Middle frontal gyrus (tissue), 1 donor: ENCODE data around the gene TSG101.

Source experiments
- DNase-seq: peaks from one replicate; pipeline ENCODE4 v3.0.0-alpha.2; 2015; ENCODE audit warnings: low spot score; ENCODE audit errors: extremely low spot score

Gene TSG101, protein sequence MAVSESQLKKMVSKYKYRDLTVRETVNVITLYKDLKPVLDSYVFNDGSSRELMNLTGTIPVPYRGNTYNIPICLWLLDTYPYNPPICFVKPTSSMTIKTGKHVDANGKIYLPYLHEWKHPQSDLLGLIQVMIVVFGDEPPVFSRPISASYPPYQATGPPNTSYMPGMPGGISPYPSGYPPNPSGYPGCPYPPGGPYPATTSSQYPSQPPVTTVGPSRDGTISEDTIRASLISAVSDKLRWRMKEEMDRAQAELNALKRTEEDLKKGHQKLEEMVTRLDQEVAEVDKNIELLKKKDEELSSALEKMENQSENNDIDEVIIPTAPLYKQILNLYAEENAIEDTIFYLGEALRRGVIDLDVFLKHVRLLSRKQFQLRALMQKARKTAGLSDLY

DNA sequence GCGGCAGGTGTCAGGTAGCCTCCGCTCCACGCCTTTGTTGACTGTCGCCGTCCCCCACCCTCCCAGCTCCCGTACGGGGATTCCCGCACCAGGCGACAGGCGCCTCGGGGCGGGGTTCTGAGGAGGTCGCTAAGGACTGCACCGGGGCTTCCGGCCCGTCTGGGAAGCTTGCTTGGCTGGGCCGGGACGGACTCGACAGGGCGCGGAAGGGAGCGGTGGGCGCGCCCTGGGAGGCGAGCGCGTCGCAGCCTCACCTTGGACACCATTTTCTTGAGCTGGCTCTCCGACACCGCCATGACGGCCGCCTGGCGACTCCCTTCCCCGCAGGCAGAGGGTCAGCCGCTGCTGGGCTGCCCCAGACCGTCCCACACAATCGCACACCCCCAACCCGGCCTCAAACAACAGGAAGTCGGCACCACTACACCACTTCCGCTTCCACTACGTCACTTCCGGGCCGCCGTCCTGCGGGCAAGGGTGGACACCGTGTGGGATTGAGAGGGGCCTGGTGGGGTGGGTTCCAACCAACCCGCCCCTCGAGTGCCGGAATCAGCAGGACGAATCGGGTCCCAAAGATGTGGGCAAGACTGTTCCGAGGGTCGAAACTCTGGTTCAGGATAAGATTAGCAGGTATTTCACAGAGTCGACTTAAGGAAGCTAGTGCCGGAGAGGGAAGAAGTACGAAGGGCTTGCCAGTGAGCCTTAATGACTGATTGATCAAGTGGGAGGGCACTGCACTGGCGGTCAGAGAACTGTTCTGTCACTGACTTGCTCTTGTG, at the start of gene TSG101:
Gene TSG101, minus strand, starts transcription at position 422 of the 776 bp plus-strand sequence. Its CDS starts 126 bp downstream, at position 296.
- peak; percentile 83 for DNase-seq

DNA sequence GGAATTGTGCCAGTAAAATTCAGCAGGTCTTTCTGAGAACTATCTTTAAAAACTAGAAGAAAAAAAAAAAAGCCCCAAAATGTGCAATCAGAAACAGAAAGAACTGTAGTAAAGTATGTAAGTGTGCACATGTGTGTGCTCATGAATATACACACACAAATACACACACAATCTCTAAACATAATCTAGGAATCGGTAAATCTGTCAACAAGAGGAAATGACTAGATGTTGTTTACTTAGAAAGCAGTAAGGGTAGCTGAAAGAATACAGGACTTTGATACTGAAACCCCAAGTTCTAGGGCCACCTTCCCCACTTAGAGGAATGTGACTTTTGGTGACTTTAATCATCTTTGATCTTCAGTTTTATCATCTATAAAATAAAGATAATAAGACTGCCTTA, 48.6 kb upstream of the TSG101 start:
- no peak for DNase-seq

DNA sequence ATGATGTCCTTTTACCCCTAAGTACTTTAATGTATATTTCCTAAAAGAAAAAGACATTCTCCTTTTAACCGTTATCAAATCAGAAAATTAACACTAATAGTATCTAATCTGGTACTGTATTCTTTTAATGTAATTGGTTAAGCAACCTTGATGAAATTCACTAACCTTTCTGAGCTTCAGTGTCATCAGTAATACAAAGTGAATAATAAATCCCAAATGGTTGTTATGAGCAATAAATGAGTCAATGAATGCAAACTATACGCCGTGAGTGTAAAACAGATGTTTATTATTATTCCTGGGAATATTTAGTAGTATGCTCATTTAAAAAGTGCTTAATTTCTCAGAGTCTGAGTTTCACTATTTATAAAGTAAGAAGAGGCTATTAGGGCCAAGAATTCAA, 40.3 kb upstream of the TSG101 start:
- no peak for DNase-seq

DNA sequence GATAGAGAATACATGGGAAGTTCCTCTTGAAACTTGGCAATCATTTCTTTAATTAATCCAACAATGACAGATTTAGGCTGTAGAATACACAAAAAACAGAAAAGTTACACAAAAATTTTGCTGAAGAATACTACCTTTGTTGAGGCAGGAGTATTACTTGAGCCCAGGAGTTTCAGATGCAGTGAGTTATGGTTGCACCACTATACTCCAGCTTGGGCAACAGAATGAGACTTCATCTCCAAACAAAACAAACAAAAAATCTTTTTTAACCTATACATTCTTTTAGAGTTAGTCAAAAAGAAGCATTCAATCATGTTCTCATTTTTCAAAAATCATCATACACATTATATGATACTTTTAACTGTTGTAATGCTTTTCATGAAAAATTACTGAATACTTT, 39.7 kb upstream of the TSG101 start:
- no peak for DNase-seq

DNA sequence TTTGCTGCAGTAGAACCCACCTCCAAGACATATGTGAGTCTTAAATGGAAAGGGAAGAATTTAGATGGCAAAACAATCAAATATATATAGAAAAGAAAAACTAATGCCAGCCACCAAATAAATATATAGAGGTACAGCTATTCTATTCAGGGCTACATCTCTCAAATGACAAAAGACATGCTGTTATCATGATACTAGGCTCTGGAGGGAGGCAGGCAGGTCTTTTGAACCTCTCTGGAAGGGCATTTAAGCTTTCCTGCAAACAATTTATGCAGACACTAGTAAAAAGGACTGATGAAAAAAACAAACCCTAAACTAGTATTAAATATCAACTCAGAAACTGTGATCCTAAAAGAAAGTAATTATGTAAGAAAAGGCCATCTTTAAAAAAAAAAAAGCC, 37.4 kb upstream of the TSG101 start:
- no peak for DNase-seq

DNA sequence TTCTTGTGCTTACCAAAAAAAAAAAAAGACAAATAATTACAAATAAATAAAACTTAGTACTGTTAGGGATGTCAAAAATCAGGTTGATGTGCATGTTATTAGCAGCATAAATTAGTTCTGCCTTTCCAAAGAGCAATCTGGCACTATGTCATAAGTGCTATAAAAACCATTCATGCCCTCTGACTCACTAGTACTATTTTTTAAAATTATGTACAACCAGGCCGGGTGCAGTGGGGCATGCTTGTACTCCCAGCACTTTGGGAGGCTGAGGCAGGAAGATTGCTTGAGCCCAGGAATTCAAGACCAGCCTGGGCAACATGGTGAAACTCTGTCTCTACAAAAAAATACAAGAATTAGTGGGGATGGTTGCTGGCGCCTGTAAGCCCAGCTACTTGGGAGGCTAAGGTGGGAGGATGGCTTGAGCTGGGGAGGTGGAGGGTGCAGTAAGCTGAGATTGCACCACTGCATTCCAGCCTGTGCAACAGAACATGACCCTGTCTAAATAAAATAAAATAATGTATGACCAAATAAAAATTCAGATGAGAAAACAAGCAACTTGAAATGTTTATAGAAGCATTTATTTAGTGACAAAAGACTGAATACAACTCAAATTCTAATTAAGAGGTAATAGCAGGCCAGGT, 36.5 kb upstream of the TSG101 start:
- no peak for DNase-seq

DNA sequence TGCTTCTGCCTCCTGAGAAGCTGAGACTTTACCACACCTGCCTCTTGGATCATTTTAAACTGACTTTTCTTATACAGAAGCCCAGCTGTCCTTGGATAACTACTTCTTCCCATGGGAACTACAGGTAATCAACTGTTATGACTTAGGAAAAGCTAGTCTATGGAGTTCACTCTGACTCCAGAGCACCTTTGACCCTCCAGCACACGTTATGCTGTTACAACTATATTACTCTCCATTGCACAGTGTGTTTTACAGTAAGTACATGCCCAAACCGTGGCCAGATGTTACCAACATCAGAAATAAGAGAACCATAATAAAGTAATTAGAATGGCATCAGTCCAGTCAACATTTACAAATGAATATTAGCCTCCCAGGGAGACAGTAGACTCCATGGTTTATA, 21.3 kb upstream of the TSG101 start:
- DNase-seq, result no peak

DNA sequence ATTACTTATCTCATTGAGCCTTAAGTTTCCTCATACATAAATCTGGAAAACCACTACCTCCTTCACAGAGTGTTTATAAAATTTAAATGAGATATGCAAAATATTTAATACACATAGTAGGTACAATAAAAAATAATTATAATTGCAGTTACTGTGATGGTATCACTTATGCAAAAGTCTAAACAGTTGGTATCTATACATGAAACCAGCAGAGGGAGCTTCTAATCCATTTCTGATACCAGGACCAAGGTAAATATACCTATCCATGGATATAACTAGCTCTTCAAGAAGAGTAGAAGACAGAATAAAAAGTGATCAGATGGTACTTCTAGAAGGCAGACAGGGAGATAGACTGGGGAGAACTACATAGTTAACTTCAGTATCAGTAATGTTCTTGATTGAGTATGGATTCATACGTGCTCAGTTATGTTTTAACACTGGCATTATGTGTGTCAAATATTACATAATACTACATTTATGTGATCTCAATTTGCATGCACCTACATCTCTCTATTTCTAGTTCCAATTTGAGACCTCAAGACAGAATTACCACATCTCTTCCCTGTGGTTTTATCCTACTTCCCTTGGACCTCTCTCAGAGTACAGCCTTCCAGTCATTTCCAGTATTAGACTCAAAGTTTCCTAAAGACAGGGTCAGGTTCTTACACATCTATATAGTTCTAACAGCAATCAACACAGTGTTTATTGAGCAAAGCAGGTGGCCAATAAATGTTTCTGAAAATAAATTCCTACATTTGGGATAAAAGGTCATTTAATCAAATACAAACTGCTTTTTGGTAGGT, 13.7 kb upstream of the TSG101 start:
- no peak for DNase-seq

DNA sequence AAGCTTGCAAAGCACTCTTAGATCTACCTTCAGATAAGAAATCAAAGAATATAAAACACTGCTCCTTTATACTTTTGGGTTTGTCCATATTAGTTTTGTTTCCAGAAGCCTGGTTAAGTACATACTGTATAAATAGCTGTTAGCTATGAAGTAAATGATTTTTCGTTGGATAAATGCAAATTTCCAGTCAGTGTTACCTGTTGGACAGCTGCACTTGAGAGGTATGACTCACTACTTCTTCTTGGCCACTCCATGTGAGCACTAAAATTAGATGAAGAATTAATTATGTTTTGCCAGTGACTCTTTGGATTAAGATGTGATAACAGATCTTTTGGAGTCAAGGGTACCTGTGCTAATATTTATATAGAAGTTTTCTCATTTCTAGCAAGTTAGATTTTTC, 9.5 kb upstream of the TSG101 start:
- no peak for DNase-seq

DNA sequence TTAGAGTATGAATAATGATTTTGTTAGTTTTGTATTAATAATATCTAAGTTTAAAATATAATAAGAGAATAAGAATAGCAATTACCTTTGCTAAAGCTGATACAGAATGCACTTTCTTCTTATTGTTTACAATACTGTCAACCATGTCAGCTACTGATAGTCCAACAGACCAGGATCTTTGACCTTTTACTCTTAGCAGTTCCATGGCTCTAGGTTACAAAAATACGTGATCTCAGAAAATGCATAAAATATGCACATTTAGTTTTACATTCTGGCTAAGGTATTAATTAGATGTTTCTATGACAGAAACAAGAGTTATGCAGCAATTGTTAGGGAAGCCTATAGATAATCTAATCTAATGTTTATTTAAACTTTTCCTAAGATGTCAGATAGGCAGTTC, 7.5 kb upstream of the TSG101 start:
- DNase-seq, result no peak

DNA sequence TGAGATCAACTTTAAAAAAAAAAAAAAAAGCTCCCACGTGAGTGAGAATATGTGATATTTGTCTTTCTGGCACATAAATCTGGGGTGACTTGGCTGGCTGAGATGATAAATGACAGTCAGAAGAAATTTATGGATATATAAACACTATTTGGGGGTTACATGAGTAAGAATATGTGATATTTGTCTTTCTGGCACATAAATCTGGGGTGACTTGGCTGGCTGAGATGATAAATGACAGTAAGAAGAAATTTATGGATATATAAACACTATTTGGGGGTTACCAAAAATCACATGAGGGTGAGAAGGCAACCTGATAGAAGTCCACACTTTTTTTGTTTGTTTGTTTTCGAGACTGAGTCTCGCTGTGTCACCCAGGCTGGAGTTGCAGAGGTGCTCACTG, 6.6 kb upstream of the TSG101 start:
- DNase-seq, result no peak

DNA sequence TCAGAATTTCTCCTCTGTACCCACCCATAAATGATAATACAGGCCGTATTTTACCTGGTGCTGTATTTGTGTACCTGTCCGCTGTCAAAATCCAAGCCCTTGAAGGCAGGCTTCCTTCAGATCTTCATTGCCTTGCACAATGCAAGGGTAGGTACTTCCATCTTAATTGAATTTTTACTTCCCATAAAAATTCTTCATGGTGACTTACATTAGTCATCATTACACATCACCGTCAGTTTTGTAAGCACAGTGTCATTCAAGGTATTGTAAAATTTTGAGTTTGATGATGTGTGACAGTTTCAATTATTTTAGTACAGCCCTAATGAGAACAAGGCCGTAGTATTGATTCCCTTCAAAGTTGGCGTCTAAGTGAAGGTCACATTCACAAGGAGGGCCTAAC, 770 bp upstream of the TSG101 start:
- DNase-seq, result no peak

DNA sequence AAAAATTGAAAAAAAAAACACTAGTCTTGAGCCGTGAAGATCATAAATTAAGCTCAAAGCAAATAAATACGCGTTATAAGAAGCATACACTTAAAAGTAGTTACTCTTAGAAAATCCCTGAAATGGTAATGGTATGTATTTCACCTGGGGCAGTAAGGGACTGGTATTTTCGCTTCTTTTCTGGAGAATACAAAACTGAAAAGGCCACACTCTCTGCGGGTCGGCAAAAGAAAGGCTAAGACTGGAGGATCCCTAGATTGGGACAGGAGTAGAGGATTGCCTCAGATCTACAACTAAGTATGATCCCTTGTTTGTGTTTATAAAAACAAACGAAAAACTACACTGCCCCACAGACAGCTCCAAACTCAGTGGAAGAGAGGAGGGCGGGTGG, 617 bp downstream of the TSG101 start:
- DNase-seq, result no peak

DNA sequence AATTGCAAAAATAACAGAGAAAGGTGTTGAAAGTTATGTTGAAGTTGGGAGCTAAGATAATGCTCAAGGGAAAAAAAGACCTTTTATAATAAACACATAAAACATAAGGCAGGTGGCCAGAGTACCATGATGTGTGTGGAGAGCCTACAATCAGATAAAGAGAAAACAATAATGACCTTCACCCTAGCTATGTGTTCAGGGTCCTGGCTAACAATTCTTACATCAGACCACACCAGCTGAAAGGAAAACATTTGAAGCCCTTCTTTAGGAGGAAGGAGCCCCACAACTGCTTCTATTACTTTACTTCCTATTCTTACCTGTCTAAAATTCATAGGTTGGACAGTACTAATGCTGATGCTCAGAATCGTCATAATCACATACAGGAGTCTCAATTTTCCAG, 2.5 kb downstream of the TSG101 start:
- DNase-seq, result no peak

DNA sequence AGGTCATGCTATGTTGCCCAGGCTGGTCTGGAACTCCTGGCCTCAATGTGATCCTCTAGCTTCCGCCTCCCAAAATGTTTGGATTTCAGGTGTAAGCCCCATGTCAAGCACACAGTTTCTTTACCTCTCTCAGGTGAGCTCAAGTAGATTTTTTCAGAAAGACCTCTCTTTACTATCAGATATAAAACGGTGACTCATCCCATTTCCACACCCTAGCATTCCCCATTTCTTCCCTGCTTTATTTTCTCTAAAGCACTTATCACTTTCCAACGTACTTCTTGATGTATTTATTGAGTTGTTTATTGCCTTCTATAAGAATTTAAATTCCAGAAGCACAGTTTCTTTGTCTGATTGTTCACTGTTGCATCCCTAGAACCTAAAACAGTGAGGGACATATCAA, 3.7 kb downstream of the TSG101 start:
- no peak for DNase-seq

DNA sequence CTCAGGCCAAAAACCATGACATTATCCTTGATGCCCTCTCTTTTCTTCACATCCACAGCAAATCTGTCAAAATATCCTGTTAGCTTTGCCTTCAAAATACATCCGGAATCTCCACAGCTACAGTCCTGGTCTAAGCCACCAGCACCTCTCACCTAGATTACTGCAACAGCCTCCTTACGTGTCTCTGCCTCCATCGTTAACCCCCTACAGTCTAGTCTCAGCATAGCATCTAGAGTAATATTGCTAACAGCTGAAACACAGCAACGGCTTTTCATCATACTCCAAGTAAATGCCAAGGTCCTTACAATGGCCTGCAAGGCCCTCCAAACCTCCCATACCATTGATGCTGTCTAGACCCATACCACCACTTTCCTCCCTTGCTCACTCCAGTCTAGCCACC, 4.4 kb downstream of the TSG101 start:
- no peak for DNase-seq

DNA sequence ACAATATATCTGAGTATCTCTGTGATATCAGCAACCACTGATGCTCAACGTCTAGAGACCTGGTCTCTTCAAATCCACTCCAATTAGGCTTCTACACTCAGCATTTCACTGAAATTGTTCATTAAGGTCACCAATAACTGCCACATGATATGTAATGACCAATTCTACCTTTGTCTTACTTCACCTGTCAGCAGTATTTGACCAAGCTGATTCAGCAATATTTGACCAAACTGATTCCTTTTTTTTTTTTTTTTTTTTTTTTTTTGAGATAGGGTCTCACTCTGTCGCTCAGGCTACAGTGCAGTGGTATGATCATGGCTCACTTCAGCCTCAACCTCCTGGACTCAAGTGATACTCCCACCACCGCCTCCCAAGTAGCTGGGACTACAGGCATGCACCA, 5.6 kb downstream of the TSG101 start:
- no peak for DNase-seq

DNA sequence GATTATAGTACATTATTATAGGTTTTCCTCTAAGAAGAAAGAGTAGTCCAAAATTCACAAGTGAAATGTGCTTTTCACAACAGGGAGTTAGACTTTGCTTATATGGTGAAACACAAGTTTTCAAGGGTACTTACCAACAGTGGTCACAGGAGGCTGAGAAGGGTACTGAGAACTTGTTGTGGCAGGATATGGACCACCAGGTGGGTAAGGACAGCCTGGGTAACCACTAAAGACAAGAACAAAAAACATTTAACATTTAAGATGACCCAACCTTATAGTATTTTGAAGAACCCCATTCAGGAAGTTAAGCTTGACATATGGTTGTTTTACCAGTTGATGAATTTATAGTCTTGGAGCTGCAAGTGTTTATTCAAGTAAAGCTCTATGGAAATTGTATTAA, 24.4 kb downstream of the TSG101 start:
- DNase-seq, result no peak

DNA sequence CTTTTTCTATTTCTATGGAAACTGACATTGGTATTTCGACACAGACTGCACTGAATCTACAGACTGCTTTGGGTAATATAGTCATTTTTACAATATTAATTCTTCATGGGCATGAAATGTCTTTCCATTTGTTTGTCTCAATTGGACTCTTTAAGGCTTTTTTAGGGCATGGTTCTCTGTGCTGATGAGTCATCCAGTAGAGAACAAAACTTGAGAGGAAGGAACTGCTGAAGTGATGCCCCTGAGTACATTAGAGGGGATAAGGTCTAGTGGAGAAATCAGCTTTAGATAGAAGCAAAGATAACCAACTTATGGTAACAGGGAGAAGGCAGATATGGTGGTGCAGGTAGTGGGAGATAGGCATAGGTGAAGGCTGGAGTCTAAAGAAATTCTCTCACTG, 25.1 kb downstream of the TSG101 start:
- DNase-seq, result no peak

DNA sequence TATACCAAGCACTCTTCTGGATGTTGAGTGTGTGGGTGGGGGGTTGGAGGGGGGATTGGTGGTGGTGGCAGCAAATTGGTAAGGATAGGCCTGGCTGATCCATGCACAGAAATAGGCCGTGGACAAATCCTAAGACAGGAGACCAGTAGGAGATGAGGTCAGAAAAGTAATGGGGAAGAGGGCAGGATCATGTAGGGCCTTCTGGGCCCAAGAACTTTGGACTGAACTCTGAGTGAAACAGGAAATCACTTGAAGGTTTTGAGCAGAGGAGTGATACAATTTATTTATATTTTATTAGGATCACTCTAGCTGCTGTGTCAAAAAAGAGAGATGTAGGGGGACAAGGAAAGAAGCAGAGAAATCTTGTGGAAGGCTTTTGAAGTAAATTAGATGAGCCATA, 28.7 kb downstream of the TSG101 start:
- no peak for DNase-seq

DNA sequence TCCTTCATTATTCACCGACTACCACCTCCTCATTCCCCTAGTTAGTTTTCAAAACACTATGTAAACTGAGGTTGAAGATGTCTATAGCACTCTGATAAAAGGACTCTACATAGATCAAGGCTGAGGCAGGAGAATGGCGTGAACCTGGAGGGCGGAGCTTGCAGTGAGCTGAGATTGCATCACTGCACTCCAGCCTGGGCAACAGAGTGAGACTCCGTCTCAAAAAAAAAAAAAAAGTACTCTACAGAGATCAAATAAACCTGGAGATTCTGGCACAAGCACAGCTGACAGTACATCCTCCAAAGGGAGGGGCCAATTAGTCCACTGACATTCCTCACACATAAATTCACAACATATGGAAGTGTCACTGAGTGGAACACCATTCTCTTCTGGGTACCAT, 31.0 kb downstream of the TSG101 start:
- DNase-seq, result no peak

DNA sequence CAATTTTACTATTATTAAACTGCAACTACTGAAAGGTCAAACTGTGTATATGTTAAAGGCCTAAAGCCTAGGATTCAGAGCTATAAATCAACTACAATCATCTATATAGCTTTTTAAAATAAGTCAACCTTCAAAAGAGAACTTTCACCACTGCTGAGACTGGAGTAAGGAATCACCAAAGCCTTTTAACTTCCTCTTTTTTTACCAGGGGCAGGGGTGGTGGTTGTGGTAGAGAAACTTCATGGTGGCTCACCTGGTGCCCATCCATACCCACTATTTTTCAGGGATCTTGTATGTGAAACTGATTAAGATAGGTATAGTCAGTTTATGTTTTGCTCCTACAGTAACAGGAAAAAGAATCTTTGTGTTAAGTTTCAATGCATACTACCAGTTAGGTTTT, 31.5 kb downstream of the TSG101 start:
- no peak for DNase-seq
